Cerebellar nuclear complex (tissue), 1 donor: ENCODE results near the gene NFATC1.
"Not testable (repeated sequence)": the region's sequence is repeated elsewhere in the genome, so short reads cannot be mapped to it uniquely, and the experiment has no call there.

Source experiments
- DNase-seq, 2 experiments: peaks; one replicate each; lab custom pipeline; 2025; lab: John Stamatoyannopoulos, UW

The NFATC1 gene

DNA sequence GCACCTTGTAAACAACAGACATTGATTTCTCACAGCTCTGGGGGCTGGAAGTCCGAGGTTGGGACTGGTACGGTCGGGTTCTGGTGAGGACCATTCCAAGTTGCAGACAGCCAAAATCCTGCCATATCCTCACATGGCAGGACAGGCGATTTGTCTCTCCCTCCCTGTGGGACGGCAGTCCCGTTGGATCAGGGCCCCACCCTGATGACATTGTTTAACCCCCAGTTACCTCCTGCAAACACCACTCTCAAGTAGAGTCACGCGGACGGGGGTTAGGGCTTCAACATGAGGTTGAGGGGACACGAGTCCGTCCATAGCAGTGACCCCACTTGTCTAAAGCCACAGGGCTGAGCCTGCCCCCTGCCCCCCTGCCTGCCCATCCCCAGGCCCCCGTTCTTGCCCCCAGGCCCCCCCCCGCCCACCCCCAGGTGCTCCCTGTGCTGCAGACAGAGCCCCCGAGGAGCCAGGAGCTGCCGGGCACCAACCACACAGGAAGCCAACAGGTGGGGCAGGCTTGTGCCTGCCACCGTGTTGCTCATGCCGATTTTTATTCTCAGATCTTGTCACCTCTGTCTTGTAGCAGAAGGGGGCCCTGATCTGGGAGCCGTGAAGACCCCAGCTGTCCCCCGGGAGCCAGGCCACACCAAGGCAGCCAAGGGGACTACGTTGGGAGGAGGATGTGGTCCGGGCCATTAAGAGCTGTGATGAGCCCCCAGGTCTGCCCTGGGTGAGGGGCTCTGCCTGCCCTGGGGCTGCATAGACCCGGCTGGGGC is 82.2 kb downstream of the NFATC1 start:
- DNase-seq, result no peak

GRCh38 chr18:79478484-79479115 is 82.9 kb downstream of the NFATC1 start:
- DNase-seq, result no peak

DNA sequence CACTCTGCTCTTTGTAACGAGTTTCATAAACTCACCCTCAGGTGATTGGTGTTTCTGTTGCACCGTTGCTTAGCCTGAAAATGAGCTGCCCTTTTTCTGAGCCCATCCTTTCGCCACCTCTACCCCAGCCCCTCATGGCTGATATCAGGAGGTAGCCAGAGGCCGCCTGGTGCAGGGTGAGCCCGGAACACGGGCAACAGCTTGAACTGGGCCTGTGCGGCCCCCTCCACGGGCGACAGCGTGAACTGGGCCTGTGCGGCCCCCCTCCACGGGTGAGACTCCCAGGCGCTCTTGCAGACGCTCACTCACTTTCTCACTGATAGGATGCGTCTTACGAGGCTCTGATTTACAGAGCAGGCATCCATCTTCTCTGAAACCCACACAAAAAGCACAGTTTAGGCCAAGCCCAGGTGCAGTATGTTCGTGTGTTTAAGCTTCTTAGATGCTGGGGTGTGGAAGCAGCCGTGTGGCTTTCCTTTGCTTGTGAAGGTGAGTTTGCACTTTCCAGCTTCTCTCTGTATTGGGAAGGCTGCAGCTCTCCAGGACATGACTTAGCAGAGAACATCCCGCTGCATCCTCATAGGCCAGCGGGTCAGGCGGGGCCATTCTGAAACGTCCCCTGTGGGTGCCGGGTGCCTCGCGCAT is 83.5 kb downstream of the NFATC1 start:
- DNase-seq, result no peak

- DNase-seq, result no peak
Measured at GRCh38 chr18:79479761-79480161, 84.0 kb downstream of the NFATC1 start.

GRCh38 chr18:79480171-79481045 is 84.7 kb downstream of the NFATC1 start:
- DNase-seq, result no peak

DNA sequence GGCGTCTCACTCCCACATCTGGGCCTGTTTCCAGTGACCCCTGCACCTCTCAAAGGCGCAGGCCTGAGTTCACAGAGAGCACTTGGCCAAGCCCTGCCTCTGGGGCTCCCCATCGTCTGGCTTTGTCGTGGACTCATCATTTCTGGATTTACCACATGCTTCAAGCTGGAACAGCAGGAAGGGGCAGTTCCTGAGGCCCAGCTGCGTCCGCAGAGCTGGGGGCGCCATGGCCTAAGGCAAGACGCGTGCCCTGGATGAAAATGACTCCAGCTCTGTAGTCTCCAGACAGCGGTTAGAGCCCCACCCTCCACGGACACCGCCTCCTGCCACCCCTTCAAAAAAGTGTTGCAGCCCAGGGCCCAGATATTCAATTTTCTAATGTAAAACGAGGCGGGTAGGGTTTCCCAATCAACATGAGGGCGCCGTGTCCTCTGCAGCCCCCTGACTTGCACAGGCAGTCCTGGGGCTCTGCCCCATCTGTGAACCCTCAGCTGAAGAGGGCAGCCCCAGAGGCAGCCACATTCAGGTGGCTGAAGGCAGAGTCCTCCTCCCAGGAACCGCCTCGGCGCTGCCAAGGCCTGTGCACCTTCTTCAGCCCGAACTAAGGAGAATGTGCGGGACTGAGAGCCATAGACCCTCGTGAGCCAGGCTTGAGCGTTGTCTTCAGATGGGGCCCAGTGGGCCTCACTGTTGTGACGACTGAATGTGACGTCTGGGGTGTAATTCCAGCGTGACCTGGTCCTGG is 85.5 kb downstream of the NFATC1 start:
- no peak for DNase-seq

DNA sequence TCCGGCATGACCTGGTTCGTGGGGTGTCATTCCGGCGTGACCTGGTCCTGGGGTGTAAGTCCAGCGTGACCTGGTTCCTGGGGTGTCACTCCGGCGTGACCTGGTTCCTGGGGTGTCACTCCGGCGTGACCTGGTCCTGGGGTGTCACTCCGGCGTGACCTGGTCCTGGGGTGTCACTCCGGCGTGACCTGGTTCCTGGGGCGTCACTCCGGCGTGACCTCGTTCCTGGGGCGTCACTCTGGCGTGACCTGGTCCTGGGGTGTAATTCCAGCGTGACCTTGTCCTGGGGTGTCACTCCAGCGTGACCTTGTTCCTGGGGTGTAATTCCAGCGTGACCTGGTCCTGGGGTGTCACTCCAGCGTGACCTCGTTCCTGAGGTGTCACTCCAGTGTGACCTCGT is 87.7 kb downstream of the NFATC1 start:
- DNase-seq, result not testable (repeated sequence)

DNA sequence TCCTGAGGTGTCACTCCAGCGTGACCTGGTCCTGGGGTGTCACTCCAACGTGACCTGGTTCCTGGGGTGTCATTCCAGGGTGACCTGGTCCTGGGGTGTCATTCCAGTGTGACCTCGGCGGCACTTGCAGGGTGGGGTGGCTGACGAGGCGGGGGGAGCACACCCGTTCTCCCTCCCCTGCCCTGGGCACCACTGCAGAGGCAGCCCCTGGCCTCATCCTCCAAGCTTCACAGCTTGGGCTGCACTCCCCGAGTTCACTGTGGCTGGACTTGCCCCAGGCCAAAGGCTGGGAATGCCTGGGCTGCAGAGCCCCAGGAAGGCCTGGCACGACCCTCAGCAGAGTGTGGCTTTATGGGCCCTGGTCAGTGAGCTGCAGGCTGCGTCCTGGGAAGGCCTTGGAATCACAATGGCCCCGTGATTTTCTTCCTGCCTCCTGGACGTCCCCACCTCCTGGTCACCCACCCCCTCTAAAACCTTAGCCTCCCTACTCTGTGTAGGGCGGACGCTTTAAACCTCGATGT is 88.3 kb downstream of the NFATC1 start:
- no peak for DNase-seq

DNA sequence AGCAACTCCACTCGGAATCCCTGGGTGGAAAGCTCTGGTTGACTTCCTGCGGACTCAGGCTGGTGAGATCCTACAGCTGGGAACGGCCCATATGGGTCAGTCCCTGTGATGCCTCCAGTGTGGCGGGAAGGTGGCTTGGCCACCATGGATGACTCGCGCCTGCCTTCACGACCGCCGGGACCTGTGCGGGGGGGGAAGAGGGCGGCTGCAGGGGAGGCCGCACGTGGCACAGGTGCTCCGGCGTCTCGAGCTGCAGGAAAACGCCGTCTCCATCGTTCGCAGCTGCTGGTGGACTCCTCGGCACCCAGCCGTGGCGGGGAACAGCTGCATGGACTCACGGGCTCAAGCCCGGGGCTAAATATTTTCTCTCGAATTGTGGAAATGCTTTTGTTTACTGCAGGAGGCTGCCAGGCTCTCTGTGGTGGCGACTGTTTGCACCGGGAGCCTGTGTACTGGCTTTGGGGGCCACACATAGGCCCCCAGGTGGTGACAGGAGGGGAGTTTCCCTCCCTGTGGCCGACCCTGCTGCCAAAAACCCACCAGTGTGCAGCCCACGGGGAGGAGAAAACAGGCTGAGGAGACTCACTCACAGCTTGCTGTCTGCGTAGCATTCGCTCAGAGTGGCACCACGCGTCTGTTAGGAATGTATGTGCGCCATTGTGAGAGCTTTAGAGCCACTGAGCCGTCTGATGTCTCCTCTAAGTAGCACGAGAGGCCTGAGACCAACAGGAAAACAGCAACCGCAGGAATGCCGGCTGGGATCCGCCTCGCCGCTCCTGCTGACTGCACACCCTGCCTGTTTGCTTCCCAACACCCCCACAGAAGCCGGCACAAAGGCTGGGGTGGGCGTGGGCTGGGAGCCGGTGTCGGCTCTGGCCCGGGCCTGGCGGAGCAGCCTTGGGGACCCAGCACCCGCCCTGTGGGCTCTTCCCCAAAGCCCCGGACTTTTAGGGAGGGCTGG is 89.2 kb downstream of the NFATC1 start:
- DNase-seq, result no peak

- DNase-seq, result no peak
Measured at GRCh38 chr18:79485788-79486355, 90.1 kb downstream of the NFATC1 start.

GRCh38 chr18:79486356-79487182 is 90.8 kb downstream of the NFATC1 start:
- no peak for DNase-seq

GRCh38 chr18:79487183-79487800 is 91.6 kb downstream of the NFATC1 start:
- no peak for DNase-seq

GRCh38 chr18:79487801-79488201 is 92.1 kb downstream of the NFATC1 start:
- DNase-seq, result no peak

DNA sequence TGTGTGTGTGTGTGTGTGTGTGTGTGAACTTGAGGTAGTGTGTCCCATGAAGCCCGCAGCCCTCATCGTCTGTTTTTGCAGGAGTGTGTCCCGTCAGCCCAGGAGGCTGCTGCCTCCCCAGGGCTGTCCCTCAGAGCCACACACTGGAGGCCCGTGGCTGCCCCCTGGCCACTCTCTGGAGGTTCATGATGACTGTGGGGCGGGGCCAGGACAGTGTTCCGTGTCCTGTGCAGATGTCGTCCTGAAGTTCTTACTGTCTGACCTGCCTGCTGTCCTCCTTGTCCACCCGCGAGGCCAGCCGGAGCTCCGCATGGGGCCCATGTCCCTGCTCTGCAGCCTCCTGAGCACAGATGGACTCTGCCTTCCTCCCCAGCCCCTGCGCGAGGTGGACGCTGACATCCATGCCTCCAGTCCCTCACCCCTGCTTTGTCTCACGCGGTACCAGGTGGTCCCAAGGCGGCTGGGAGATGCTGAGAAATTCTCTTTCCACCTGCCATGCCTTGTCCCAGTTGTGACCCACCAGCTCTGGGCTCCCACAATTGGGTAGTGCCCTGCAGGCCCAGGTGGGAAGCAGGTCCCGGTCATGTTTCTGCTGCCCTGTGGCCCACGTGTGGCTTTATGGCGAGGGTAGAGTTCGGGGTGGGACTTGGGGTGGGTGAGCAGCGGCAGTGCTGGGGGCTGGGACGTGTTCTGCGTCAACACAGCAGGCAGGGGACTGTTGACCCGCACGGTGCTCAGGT is 92.8 kb downstream of the NFATC1 start:
- DNase-seq, result no peak

DNA sequence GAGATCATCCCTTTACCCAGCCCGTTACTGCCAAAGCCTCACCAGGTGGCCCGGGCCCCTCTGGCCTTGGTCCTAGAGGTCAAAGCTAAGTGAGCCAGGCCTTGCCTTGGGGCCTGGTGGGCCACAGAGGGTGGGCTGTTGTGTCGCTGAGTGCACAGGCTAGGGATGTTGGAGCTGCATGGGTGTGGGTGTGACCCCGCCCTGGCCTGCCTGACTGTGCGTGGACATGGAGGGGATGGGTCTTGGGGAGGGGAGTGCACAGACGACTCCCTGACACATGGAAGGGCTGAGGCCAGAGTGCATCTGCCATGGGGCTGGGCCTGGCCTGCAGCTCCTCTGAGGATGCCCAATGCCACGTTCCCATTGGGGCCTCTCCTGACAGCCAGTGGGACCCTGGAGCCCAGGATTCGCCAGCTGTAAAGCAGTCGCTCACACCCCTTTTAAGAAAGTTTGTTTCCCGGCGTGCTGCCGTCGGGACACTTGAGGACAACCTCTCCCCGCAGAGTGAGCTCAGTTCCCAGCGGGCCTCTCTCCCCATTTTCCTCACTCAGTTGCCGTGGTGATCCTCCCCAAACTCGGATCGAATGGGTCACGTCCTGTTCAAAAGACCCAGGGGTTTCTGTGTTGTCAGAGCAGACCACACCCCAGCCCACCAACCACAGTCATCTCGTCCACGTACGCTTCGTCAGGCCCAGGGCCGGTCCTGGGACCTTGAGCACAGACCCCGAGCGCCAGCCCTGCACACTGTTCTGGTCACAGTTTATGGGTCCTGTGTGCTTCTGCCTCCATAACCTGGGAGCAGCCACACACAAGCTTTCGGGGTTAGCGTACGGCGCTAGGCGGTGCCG is 93.5 kb downstream of the NFATC1 start:
- no peak for DNase-seq

- DNase-seq, result no peak
Measured at GRCh38 chr18:79489899-79490625, 94.3 kb downstream of the NFATC1 start.
